DMS 273 (cell line): ENCODE results near the gene OGFOD1.
A peak's percentile ranks its signal among the peaks of the same experiment; 100 is the strongest.

Experiments
- DNase-seq: peaks from one replicate; lab custom pipeline; 2025; ENCODE audit not compliant: unreplicated experiment; lab: John Stamatoyannopoulos, UW

OGFOD1 gene

DNA sequence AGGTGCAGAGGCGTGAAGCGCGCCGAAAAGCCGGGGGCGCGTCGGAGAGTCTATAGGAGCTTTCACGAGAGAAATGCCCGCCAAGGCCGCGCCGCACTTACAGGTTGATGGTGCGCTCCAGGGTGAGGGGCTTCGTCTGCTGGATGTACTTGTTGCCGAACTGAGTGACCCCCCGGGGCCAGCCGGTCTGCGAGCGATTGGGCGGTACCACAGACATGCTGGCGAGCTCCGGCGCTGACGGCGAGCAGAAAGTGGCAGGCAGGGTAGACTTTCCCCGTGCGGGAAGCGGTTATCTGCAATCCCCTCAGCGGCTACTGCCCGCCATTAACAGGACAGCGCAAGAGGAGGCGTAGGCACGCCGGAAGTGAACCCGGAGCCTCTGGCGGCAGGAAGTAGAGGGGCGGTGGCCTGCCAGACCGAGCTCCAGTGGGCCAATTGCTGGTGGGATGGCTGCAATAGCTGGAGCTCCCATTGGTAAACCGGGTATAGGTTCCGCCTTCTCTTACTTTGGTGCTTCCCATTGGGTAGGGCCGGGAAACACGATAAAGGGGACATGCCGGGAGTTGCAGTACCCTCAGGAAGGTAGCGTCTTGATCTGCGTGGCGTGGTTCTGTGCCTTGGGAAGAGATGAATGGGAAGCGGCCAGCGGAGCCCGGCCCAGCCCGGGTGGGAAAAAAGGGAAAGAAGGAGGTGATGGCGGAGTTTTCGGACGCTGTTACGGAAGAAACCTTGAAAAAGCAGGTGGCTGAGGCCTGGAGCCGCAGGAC is at the start of gene OGFOD1, which contains the start of gene NUDT21:
OGFOD1 (plus strand) TSS at position 569 of the 767 bp plus-strand sequence; CDS start at position 628, 59 bp downstream.
NUDT21 (minus strand) TSS at position 347 of the 767 bp plus-strand sequence; CDS start at position 217, 130 bp downstream.
- peak; percentile 98 for DNase-seq

DNA sequence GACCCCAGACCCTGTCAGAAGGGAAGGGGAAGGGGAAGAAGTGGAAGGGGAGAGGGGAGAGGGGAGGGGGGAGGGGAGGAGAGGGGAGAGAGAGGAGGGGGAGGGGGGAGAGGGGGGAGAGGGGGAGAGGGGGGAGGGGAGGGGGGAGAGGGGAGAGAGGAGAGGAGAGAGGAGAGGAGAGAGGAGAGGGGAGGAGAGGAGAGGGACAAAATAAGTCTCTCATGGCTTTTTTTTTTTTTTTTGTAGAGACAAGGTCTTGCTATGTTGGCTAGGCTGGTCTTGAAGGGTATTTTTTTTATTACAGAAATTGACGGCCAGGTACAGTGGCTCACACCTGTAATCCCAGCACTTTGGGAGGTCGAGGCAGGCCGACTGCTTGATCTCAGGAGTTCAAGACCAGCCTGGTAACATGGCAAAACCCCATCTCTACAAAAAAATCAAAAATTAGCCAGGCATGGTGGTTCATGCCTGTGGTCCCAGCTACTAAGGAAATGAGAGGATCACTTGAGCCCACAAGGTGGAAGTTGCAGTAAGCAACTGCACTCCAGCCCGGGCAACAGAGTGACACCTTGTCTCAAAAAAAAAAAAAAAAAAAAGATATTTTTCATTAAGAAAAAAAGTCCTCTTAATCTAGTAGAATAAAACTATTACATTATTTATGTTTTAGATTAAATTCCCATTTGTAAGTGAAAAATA is 45.2 kb upstream of the OGFOD1 start:
- DNase-seq, result no peak

DNA sequence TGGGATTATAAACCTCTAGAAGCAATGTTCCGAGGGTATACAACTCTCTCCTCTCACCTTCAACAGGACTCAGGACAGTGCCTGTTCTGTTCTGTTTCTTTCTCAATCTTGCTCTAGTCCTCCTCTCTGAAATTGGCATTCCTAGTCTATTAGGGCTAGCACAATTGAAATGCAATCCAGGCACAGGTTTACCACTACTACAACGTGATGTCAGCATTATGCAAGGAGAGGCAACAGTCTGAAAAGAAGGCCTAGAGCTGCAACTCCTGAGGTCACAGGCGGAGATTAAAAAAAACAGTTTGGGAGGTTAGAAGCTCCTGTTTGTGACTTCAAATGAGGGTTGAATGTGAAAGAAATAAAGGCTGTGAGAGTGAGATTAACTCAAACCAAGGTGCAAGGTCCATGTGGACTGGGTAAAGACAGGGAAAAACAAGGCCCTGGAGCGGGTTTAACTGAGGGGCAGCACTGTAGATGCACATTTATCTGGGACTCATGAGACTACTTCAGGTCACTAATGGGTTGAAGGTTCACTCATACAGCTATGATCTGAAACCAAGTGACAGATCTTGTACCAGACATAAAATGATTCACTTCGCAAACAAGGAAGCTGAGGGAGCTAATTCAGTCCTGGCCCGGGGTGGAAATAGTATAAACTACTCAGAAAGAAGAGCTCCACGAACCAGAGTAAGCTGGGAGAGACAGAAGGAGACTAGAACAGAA is 42.8 kb upstream of the OGFOD1 start:
- DNase-seq, result no peak

DNA sequence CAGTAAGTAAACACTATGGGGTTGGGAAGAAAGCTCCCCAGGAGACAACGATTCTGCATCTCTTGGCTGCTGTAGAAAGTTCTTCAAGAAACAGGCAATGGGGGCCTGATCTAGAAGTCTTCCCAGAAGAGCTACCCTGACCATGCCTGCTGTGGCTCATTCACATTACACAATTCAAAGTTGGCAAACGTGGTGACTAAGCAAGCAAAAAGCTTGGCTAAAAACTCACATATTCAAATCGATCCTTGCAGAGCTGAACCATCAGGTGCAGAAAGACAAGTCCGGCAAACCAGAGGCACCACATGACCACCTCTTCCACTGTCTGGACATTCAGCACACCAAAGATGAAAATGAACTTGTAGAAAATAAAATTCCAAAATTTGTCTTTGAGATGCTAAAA is 42.2 kb upstream of the OGFOD1 start:
- no peak for DNase-seq

DNA sequence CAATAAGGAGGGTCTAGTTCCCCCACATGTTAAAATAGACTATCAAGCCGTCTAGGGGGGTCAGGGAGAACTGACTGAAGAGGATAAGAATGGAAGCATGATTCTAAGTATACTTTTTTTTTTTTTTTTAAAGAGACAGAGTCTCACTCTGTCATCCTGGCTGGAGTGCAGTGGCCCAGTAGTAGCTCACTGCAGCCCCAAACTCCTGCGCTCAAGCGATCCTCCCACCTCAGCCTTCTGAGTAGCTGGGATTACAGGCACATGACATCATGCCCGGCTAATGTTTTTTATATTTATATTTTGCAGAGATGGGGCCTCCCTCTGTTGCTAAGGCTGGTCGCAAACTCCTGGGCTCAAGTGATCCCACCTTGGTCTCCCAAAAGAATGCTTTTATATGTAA is 40.2 kb upstream of the OGFOD1 start:
- DNase-seq, result no peak

DNA sequence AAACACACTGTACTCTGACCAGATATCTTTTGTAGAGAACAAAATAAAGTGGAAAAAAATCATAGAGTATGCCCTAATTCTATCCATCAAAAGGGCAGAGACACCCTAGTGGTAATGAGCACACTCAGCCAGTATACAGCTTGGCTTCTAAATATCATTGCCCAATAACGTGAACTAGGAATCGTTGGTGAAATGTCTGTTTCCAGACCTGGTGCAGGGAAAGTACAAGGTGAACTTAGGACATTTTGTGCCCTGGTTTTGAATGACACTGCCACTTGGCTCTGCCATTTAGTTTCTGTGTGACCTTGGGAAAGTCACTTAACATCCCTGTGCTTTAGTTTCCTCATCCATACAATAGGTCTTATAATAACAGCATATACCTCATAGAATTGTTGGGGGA is 39.7 kb upstream of the OGFOD1 start:
- DNase-seq, result no peak

DNA sequence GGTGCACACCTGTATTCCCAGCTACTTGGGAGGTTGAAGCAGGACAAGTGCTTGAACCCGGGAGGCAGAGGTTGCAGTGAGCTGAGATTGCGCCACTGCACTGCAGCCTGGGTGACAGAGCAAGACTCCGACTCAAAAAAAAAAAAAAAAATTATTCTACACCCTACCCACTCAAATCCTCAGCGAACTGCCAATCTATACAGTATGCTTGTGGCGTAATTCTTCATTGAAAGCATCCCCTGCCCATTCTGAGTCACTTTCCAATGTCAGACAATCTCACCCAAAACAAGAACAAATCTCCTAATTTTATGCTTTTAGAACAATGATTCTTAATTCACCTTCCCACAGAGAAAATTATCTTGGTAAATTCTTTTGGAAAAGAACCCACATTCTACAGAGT is 38.0 kb upstream of the OGFOD1 start:
- no peak for DNase-seq

DNA sequence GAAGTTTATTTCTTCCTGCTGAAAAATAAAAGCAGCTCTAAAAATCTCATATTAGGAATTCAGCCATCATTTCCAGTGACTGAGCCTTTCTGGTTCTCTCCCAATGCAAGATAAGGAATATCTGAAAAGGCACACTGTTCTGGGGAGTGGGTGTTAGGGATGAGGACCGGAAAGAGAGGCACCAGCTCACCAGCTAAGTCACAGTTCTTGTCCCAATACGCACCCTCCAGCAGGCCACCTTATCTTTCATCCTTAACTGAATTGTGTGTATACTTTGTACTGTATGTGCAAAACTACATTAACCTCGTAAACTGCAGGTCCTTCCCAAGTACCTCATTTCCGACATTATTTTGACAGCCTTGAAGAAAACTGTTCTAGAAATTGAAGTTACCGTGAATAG is 37.0 kb upstream of the OGFOD1 start:
- no peak for DNase-seq

DNA sequence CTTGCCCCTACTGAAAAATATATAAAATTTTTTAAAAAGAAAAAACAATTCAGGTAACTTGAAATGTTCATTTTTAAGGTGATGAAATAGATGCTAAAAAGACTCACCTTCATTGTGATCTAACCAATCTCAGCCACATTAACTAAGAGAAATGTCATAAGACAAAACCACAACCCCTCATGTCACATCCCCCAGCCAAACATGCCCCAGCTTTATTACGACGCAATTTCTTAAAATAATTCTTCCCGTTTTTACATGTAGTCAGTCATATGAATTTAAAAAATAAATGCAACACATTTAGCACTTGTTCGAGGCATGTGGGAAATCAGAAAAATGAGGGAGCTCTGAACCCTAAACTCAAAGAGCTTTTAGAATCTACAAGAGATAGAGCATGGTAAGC is 35.5 kb upstream of the OGFOD1 start:
- DNase-seq, result no peak

DNA sequence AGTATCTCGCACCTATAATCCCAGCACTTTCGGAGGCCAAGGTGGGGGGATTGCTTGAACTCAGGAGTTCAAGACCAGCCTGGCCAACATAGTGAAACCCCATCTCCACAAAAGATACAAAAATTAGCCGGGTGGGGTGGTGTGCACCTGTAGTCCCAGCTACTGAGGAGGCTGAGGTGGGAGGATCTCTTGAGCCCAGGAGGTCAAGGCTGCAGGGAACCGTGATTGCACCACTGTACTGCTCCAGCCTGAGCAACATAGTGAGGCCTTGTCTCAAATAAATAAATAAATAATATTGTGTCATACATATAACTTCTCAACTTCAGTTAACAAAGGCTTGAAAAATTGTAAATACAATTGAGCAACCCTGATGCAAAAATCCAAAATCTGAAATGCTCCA is 34.2 kb upstream of the OGFOD1 start:
- no peak for DNase-seq

DNA sequence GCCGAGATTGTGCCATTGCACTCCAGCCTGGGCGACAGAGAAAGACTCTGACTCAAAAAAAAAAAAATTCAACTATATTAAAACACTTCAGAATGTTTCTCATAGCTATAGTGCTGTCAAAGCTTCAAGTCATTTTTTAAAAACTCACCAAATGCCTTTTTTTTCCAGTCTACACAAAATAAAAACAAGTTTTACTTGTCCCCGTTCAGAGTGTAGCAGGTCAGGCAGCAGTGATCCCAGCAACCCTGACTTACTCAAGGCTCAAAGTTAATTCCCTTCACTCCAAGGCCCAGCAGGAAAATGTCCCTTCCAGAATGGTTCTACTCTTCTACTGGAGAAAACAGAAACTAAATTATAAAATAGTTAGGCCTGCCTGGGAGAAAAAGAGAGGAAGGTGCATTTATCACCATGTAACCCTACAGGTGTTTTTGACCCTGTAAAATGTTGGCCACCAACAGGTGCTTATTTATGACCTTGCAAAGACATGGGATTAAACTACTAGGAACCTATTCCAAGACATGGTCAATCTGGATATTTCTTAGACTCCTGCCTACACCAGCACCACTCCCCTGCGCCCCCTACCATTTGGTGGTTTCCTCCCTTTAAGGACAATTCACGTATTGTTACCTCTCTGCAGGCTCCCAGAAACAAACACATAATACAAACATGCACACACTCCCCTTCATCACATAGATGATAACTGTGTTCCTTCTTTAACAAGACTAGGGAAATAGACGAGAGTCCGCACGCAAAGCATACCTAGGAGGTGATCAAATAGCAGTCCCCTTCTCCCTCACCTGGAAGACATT is 31.4 kb upstream of the OGFOD1 start:
- no peak for DNase-seq

DNA sequence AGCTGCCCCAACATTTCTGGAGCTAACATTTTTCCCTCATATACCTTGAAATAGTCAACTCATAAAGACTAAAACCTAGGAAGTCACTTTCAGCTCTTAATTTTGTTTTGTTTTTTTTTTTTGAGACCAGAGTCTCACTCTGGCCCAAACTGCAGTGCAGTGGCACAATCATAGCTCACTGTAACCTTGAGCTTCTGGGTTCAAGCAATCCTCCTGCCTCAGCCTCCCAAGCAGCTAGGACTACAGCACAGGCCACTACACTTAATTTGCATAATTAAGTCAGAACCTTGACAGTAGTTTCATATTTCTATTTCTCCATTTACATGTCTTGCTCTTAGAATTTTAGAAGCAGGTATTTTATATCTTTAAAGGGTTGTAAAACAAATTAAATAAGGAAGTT is 30.7 kb upstream of the OGFOD1 start:
- no peak for DNase-seq

DNA sequence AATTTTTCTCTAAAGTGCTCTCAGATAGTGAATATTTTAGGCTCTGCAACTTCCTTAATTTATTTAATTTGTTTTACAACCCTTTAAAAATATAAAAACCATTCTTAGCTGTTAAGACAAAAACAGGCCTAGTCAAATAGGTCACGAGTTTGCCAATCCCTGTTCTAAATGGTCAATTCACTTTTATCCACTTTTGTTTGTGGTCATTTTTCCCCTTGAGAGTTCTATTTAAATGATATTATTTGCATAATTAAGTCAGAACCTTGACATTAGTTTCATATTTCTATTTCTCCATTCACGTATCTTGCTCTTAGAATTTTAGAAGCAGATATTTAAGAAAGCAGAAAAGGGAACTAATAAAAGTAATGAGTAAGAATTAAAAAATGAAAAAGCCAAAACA is 30.0 kb upstream of the OGFOD1 start:
- no peak for DNase-seq

DNA sequence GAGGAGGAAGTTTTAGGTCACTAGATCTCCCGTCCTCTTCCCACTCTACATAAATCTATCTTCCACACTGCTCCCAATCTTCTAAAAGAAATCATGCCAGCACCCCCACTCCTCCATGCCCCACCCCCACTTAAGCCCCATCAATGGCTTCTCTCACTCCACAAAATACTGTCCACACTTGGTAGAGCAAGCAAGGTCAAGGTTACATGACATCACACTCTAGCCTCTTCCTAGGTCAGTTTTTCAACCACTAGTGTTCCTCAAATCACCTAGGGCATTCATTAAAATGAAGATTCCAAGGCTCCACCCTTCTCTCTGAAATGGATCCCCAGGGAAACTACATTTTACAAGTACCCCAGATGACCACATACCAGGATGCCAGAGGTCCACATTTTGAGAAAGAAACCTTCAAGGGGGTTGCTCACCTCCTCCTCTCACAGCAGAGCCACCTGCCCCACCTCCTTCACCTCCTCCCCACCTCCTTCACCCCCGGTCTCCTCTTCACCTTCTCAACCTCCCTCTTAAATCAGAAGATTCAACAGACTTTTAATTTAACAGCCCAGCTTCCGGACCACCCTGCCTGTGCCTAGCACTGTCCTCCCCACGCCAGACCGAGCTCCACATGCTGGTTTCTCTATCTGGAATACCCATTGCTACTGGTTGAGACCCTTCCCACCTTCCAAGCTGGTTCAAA is 29.2 kb upstream of the OGFOD1 start:
- no peak for DNase-seq

DNA sequence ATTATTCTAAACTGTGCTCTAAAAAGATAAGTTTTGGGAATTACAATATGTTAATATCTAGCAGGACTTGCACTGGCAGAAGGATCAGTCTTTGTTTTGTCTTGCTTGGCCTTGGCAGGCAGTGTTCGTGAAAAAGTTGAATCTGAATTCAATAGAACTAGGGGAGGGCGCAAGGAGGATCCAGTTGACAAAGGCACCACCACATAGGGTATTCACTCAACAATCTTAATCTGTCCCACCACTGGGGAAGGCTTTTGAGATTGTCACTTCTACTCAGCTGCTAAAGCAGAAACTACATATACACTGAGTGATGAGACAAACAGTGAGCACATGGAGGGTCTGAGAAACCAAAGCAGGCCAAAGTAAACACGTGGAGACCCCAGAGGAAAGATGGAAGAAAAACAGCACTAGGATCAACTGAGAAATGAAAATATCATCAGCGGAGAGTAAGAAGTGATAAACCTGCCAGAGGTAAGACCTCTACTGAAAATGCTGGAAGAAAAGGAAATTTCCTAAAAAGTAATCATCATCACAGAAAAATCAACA is 28.4 kb upstream of the OGFOD1 start:
- no peak for DNase-seq

DNA sequence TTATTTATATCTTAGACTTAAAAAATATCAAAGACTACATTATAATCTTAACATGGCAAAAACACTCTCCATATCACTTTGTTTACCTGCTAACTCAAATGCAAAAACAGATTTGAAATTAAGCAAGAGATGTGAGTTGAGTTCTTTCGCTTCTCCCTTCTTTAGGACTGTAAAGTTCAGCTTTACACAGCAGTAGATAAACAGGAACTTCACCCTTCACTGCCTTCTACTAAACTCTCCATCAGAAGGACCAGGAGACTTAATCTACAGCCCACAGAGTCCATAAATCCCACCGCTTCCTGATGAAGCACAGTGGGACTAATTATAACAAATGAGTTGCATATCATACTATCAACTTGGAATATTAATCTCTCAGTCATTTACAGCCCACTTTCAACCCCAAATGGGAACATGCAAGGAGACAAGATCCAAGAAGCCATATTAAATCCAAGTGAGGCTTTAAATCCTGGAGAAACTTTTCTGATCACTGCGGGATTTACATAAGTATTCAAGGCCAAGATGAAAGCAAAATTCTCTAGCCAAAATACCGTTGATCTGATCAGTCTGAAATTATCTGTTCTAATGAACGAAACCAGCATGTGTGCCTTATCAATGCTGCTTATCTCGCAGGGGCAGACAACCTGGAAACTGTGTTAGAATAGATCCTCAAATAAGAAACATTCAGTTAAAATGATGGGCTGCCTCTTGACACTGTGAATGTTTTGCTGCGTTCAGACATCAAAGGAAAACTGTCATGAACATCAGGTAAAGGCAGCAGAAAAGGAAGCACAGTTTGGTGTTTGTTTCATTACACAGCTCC is 27.6 kb upstream of the OGFOD1 start:
- DNase-seq, result no peak

DNA sequence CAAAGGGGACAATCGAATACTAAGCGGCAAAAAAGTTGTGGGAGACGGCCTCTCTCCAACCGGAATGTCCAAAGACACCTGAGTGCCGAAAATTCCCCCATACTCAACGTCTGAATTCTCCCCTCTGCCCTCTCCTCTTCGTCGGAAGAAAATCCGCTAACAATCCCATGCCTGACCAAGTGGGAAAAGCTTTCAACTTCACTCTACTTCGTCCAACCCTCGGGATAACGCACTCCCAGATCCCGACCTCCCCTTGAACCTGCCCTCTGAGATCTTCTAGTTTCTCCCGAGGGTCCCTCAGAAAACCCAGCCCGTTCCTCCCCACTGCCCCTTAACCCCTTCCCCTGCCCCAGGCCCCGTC is 27.0 kb upstream of the OGFOD1 start:
- DNase-seq, result peak; percentile 56

DNA sequence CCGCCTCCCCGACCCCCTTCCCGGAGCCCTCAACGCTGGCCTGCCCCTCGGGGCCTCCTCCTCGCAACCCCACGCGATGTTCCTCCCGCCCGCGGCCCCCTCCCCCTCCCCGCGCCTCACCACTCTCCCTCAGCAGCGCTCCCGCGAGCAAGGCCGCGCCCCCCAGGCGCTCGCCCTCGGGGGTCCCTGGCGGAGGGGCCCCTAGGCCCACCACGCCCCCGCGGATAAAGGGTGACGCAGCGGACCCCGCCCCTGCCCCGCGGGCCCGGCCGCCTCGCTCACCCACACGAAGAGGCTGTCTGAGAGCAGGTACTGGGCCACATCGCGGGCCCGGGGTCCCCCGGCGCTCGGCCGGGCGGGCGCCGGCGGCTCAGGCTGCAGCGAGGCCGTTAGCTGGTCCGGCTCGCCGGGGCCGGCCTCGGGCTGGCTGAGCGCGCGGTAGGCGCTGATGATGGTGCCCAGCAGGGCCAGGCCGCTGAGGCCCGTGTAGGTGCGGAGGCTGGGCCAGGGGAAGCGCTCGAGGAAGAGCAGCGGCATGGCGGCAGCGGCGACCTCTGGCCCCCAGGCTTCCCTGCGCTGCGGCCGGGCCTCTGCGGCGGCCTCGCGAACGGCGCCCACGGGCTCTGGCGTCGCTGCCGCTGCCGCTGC is 26.4 kb upstream of the OGFOD1 start:
- DNase-seq, result peak; percentile 71

DNA sequence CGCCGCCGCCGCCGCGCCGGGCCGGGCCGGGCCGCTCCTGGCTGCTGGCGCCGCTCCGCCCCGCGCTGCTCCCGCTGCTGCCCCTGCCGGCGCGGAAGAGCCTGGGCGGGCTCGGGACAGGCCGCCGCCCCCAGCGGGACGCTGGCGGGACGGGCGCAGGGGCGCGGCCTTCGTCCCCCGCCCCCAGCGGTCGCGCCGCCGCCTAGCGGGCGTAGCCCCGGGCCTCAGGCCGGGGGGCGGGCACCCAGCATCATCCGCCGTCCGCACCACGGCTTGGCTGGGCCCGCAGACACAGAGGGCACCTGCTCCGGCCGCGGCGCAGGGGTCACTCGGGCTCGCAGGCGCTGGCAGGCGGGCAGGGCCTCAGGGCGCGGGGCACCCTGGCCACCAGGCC is 25.9 kb upstream of the OGFOD1 start, which contains the start of gene AMFR:
AMFR (minus strand) TSS at position 107 of the 394 bp plus-strand sequence. CDS start 218 bp downstream, outside the sequence.
- DNase-seq, result peak; percentile 95
